ENCODE data around the gene TSPAN18. TPM values are rescaled to one million over a fixed set of nuclear protein-coding genes. Genes with fewer than 3 reads are reported as not detected.

Gene TSPAN18
- total RNA-seq, 4 donors from 2014 or later, result 2.1 to 9.1 (median 2.5) TPM

DNA sequence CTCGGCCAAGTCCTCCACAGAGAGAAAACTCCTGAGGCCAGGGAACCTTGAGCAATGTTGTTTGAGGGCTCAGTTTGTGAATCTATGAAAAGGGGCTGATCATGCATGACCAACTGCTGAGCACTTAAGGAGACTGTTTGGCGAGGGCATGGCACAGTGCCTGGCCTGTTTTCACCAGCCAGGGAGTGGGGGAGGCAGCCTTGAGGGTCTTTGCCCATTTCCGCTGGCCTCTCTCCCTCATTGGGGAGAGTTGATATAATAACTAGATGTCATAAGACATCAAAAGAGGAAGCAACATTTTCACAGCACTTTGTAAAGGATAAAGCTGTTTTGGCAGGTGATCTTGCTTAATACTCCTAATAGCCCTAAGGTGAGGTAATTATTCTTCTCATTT, 113.3 kb downstream of the TSPAN18 start:
- Histone ChIP-seq H3K4me3 (no peak overlapping the region), H3K4me1 (no peaks in the 10 kb centered on the region), H3K36me3 (no peaks in the 10 kb centered on the region), H3K9me3 (no peaks in the 10 kb centered on the region), H3K27me3 (peaks cover 0 to 3% (median 0%) of the 10 kb centered on the region in 3 donors), H3K27ac (no peak overlapping the region)
- ATAC-seq (no peak), DNase-seq (no peak)
- in situ Hi-C loops (cut with MboI; ENCODE audit: low sequenced_read_pairs in 4 of 4), result no loop called here
- TF ChIP-seq POLR2A (IDR thresholded peaks at IDR 0.05), result no peak
- TF ChIP-seq, protein P1, sequence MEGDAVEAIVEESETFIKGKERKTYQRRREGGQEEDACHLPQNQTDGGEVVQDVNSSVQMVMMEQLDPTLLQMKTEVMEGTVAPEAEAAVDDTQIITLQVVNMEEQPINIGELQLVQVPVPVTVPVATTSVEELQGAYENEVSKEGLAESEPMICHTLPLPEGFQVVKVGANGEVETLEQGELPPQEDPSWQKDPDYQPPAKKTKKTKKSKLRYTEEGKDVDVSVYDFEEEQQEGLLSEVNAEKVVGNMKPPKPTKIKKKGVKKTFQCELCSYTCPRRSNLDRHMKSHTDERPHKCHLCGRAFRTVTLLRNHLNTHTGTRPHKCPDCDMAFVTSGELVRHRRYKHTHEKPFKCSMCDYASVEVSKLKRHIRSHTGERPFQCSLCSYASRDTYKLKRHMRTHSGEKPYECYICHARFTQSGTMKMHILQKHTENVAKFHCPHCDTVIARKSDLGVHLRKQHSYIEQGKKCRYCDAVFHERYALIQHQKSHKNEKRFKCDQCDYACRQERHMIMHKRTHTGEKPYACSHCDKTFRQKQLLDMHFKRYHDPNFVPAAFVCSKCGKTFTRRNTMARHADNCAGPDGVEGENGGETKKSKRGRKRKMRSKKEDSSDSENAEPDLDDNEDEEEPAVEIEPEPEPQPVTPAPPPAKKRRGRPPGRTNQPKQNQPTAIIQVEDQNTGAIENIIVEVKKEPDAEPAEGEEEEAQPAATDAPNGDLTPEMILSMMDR (IDR thresholded peaks at IDR 0.05 in 4 of 5, conservative IDR thresholded peaks at IDR 0.05 in 1 of 5), result no peak
- intact Hi-C loops (cut with DNase I; ENCODE audit: low total_unique reads), result no loop called here

DNA sequence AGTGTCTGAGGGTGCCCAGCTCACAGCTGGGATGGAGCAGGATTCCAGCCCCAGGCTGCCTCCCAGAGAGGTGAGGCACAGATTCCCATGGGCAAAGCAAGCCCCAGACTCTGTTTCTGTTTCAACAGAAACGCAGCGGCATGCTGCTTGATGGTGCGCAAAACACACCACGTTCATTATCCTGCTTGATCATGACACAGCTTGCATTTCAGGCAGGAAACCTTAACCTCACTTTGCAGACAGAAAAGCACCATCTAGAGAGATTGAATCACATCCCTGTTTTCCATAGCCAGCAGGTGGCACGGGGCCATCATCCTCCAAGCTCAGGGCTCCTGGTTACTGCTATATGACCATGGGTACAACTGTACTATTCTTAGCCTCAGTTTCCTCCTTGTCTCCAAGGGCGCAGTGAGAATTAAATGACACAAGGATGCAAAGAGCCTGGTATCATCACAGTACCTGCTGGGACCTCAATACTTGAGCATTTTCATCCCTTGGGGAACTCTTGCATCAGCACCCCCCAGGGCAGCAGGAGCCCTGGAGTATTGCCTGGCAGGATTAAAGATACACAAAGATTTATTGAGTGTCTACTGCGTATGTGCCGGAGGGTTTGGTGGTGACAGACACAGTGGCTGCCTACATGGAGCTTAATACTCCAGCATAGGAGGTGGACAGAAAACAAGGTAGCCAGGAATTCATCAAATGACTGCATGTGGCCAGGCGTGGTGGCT, 113.9 kb downstream of the TSPAN18 start:
- TF ChIP-seq, protein P1 (IDR thresholded peaks at IDR 0.05 in 4 of 5, conservative IDR thresholded peaks at IDR 0.05 in 1 of 5), result no peak
- no peak for TF ChIP-seq POLR2A (IDR thresholded peaks at IDR 0.05)
- Histone ChIP-seq H3K4me3 (no peak overlapping the region), H3K27me3 (peaks cover 0 to 3% (median 0%) of the 10 kb centered on the region in 3 donors), H3K27ac (no peak overlapping the region), H3K36me3 (no peaks in the 10 kb centered on the region), H3K4me1 (no peaks in the 10 kb centered on the region), H3K9me3 (no peaks in the 10 kb centered on the region)
- in situ Hi-C loops (cut with MboI; ENCODE audit: low sequenced_read_pairs in 4 of 4) (no loop called here), intact Hi-C loops (cut with DNase I; ENCODE audit: low total_unique reads) (no loop called here)
- no peak for ATAC-seq
- DNase-seq, result no peak

DNA sequence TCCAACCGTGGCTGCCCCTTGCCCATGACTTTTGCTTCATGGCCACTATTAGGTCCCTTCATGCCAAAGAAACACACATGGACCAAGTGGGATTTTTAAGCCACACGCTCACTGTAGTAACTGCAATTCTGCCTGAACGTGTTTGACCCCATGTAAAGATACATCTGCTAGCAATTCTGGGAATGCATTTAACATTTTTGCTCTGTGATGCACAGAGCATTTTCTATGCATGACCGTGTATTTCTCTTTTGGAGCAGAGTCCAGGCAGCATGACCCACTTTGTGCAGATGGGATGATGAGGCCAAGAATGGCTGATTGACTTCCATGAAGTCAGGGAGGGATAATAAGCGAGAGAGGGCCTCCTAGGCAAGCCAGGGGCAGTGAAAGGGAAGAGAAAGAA, 115.5 kb downstream of the TSPAN18 start:
- Histone ChIP-seq H3K36me3 (no peaks in the 10 kb centered on the region), H3K27ac (no peak overlapping the region), H3K9me3 (no peaks in the 10 kb centered on the region), H3K4me3 (no peak overlapping the region), H3K27me3 (peaks cover 0 to 3% (median 0%) of the 10 kb centered on the region in 3 donors), H3K4me1 (no peaks in the 10 kb centered on the region)
- no peak for DNase-seq
- in situ Hi-C loops (cut with MboI; ENCODE audit: low sequenced_read_pairs in 4 of 4) (no loop called here), intact Hi-C loops (cut with DNase I; ENCODE audit: low total_unique reads) (no loop called here)
- no peak for TF ChIP-seq POLR2A (IDR thresholded peaks at IDR 0.05)
- TF ChIP-seq, protein P1 (IDR thresholded peaks at IDR 0.05 in 4 of 5, conservative IDR thresholded peaks at IDR 0.05 in 1 of 5), result no peak
- no peak for ATAC-seq

DNA sequence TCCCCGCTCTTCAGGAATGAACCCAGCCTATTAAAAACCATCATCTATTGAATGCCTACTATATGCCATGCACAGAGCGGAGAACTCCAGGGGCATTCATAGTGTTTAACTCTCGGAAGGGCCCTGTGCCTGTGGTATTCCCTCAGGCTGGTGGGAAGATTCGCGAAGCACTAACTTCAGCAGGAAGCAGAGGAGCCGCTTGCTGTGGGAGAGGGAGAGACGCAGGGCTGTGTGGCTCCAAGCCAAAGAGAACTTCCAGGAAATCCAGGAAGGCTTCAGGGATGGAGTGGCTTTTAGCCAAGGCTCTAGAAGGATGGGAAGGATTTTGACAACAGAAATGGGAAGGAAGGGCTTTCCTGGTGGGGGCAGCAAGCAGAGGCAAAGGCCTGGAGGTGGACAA, 120.1 kb downstream of the TSPAN18 start:
- Histone ChIP-seq H3K9me3 (no peaks in the 10 kb centered on the region), H3K4me1 (no peaks in the 10 kb centered on the region), H3K27me3 (no peaks in the 10 kb centered on the region), H3K4me3 (no peak overlapping the region), H3K36me3 (no peaks in the 10 kb centered on the region), H3K27ac (no peak overlapping the region)
- DNase-seq, result no peak
- ATAC-seq, result no peak
- in situ Hi-C loops (cut with MboI; ENCODE audit: low sequenced_read_pairs in 4 of 4), result no loop called here
- intact Hi-C loops (cut with DNase I; ENCODE audit: low total_unique reads), result no loop called here
- TF ChIP-seq POLR2A (IDR thresholded peaks at IDR 0.05), result no peak
- TF ChIP-seq, protein P1 (IDR thresholded peaks at IDR 0.05 in 4 of 5, conservative IDR thresholded peaks at IDR 0.05 in 1 of 5), result no peak

DNA sequence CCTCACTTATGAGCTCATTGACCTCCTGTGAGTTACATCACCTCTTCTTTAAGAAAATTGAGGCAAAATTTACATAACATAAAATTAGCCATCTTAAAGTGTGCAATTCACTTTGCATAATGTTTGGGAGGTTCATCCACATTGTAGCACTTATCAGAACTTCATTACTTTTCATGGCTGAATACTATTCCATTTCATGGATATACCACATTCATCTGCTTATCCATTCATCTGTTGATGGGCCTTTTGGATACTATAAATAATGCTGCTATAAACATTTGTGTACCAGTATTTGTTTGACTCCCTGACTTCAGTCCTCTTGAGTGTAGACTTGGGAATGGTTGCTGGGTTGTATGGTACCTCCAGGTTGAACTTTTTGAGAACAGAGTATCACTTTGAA, 120.6 kb downstream of the TSPAN18 start:
- DNase-seq (no peak), ATAC-seq (no peak)
- no peaks in the 10 kb centered on the region for H3K36me3 ChIP-seq
- H3K9me3 ChIP-seq, result no peaks in the 10 kb centered on the region
- in situ Hi-C loops (cut with MboI; ENCODE audit: low sequenced_read_pairs in 4 of 4), result no loop called here
- H3K27ac ChIP-seq, result no peak overlapping the region
- H3K27me3 ChIP-seq, result no peaks in the 10 kb centered on the region
- intact Hi-C loops (cut with DNase I; ENCODE audit: low total_unique reads), result no loop called here
- TF ChIP-seq POLR2A (IDR thresholded peaks at IDR 0.05), result no peak
- TF ChIP-seq, protein P1 (IDR thresholded peaks at IDR 0.05 in 4 of 5, conservative IDR thresholded peaks at IDR 0.05 in 1 of 5), result no peak
- H3K4me3 ChIP-seq, result no peak overlapping the region
- H3K4me1 ChIP-seq, result no peaks in the 10 kb centered on the region

All from gastrocnemius medialis (tissue), 4 donors.